HepG2 (cell line): ENCODE measurements around the gene DNAJC1. TPM values are rescaled to one million over a fixed set of nuclear protein-coding genes. Genes with fewer than 3 reads are reported as not detected.

ENCODE experiments used
- EZH2 ChIP-seq: conservative IDR thresholded peaks from 2 replicates; pipeline ENCODE4 v1.6.1; 2012; ENCODE audit warnings: mild to moderate bottlenecking, low read depth, low read length, moderate library complexity
- KDM3A ChIP-seq: IDR thresholded peaks from 2 replicates; pipeline ENCODE4 v1.6.1; 2018; ENCODE audit warnings: low read depth, missing compliant biosample characterization
- NKX3-1 ChIP-seq: sonication (generic); formaldehyde crosslinking; IDR thresholded peaks from 2 replicates; pipeline ENCODE4 v1.5.0; 2020; ENCODE audit warnings: missing genetic modification reagents
- NONO ChIP-seq, 2 experiments: fragments of 450-650 bp in 1 of 2; sonication (generic) in 1 of 2; formaldehyde crosslinking in 1 of 2; IDR thresholded peaks in 1 of 2; conservative IDR thresholded peaks in 1 of 2; 2 replicates each; pipeline versions ENCODE4 v1.6.1 to v1.8.0; 2017 to 2022; ENCODE audit warnings: mild to moderate bottlenecking in 1 of 2, missing genetic modification reagents in 1 of 2, moderate library complexity in 1 of 2
- POGZ ChIP-seq: sonication (generic); formaldehyde crosslinking; IDR thresholded peaks from 2 replicates; pipeline ENCODE4 v1.4.0; 2020; ENCODE audit warnings: mild to moderate bottlenecking, missing genetic modification reagents
- POLR2A ChIP-seq, 2 experiments: IDR thresholded peaks; 2 replicates each; pipeline ENCODE4 v1.6.1; 2011; ENCODE audit warnings: low read depth in 2 of 2, low read length in 2 of 2, mild to moderate bottlenecking in 1 of 2, moderate library complexity in 1 of 2; ENCODE audit not compliant: insufficient read depth in 1 of 2
- TEAD2 ChIP-seq: sonication (generic); formaldehyde crosslinking; IDR thresholded peaks from 2 replicates; pipeline ENCODE4 v1.9.0; 2021; ENCODE audit warnings: missing genetic modification reagents
- XRCC5 ChIP-seq: fragments of 200-400 bp; formaldehyde crosslinking; optimal IDR thresholded peaks from 2 replicates; pipeline ENCODE3; 2017; ENCODE audit warnings: mild to moderate bottlenecking, low read length
- YEATS2 ChIP-seq: sonication (generic); formaldehyde crosslinking; IDR thresholded peaks from 2 replicates; pipeline ENCODE4 v1.4.0; 2020; ENCODE audit warnings: missing genetic modification reagents, borderline replicate concordance
- ZFP36L1 ChIP-seq: sonication (generic); formaldehyde crosslinking; IDR thresholded peaks from 2 replicates; pipeline ENCODE4 v1.8.0; 2022; ENCODE audit warnings: mild to moderate bottlenecking, missing genetic modification reagents, moderate library complexity
- ZNF24 ChIP-seq: fragments of 450-650 bp; IDR thresholded peaks from 2 replicates; pipeline ENCODE4 v1.6.1; 2017; ENCODE audit warnings: antibody characterized with exemption, mild to moderate bottlenecking
- ZNF460 ChIP-seq: sonication (generic); formaldehyde crosslinking; IDR thresholded peaks from 2 replicates; pipeline ENCODE4 v1.5.1; 2020; ENCODE audit warnings: missing genetic modification reagents, mild to moderate bottlenecking, borderline replicate concordance
- ZNF512 ChIP-seq: sonication (generic); formaldehyde crosslinking; IDR thresholded peaks from 2 replicates; pipeline ENCODE4 v1.4.0; 2020; ENCODE audit warnings: mild to moderate bottlenecking, missing genetic modification reagents
- ZSCAN21 ChIP-seq: sonication (generic); formaldehyde crosslinking; IDR thresholded peaks from 2 replicates; pipeline ENCODE4 v1.8.0; 2022; ENCODE audit warnings: mild to moderate bottlenecking, missing genetic modification reagents, moderate library complexity, borderline replicate concordance
- ZSCAN31 ChIP-seq: sonication (generic); formaldehyde crosslinking; IDR thresholded peaks from 2 replicates; pipeline ENCODE4 v1.5.0; 2020; ENCODE audit warnings: low read depth, mild to moderate bottlenecking, missing genetic modification reagents
- ZSCAN9 ChIP-seq: IDR thresholded peaks from 2 replicates; pipeline ENCODE4 v1.6.1; 2016; ENCODE audit warnings: borderline replicate concordance
- polyA plus RNA-seq, 8 experiments: library from polyadenylated mRNA; depleted of rRNA in 3 of 8; stranded (reverse) in 7 of 8; unstranded in 1 of 8; fragments of >200 nt; fragmentation: Illumina TruSeq in 4 of 8; extraction: Trizol in 4 of 8; gene quantifications; 2 replicates each; pipeline versions ENCODE4 v1.2.1 to v1.2.3, GENCODE V29; 2011 to 2016; ENCODE audit warnings: low read depth in 4 of 8, missing spikeins in 1 of 8, mixed read lengths in 1 of 8; ENCODE audit not compliant: insufficient read depth in 1 of 8
- total RNA-seq, 5 experiments: library from RNA; depleted of rRNA; stranded (reverse); fragments of >200 nt; fragmentation: Illumina TruSeq; extraction: Trizol; gene quantifications; 2 replicates each; pipeline ENCODE4 v1.2.3, GENCODE V29; 2016; ENCODE audit warnings: low read depth in 1 of 5
- TF ChIP-seq, protein P1 (sequence below): sonication (generic); formaldehyde crosslinking; IDR thresholded peaks from 2 replicates; pipeline ENCODE4 v1.8.1; 2022; ENCODE audit warnings: mild to moderate bottlenecking, missing genetic modification reagents
- TF ChIP-seq, protein P2 (sequence below): sonication (generic); formaldehyde crosslinking; IDR thresholded peaks from 2 replicates; pipeline ENCODE4 v1.5.1; 2020; ENCODE audit warnings: missing genetic modification reagents, mild to moderate bottlenecking, borderline replicate concordance
- TF ChIP-seq, protein P3 (sequence below): sonication (generic); formaldehyde crosslinking; IDR thresholded peaks from 2 replicates; pipeline ENCODE4 v1.4.0; 2020; ENCODE audit warnings: missing genetic modification reagents
- TF ChIP-seq, protein P4 (sequence below): sonication (generic); formaldehyde crosslinking; IDR thresholded peaks from 2 replicates; pipeline ENCODE4 v1.4.0; 2020; ENCODE audit warnings: missing genetic modification reagents, mild to moderate bottlenecking, borderline replicate concordance

DNAJC1 gene
- total and polyA plus RNA-seq, 2 of the 13 experiments (the other 11 are each of a cell fraction or from before 2014, with no cell fraction given), result 9.9 to 16.6 TPM

- TF ChIP-seq, protein P1, sequence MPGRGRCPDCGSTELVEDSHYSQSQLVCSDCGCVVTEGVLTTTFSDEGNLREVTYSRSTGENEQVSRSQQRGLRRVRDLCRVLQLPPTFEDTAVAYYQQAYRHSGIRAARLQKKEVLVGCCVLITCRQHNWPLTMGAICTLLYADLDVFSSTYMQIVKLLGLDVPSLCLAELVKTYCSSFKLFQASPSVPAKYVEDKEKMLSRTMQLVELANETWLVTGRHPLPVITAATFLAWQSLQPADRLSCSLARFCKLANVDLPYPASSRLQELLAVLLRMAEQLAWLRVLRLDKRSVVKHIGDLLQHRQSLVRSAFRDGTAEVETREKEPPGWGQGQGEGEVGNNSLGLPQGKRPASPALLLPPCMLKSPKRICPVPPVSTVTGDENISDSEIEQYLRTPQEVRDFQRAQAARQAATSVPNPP (CRISPR knock-in tag), result peak; percentile 41; the same call in 1 of the 2 replicates
- no peak for TF ChIP-seq ZNF460 (CRISPR knock-in tag)
- no peak; the same call in 1 of the 2 replicates for TF ChIP-seq ZSCAN9
- peak; percentile 70 for TF ChIP-seq XRCC5
- TF ChIP-seq NKX3-1, result no peak
- peak; percentile 52; the same call in 1 of the 2 replicates for TF ChIP-seq POGZ
- TF ChIP-seq, protein P2, sequence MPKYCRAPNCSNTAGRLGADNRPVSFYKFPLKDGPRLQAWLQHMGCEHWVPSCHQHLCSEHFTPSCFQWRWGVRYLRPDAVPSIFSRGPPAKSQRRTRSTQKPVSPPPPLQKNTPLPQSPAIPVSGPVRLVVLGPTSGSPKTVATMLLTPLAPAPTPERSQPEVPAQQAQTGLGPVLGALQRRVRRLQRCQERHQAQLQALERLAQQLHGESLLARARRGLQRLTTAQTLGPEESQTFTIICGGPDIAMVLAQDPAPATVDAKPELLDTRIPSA, result no peak
- 0 out of 2 replicates have a peak, but pooled peaks have one; percentile 83 for TF ChIP-seq KDM3A (CRISPR knock-in tag)
- TF ChIP-seq YEATS2 (CRISPR knock-in tag), result 0 out of 2 replicates have a peak, but pooled peaks have one; percentile 73
- TF ChIP-seq NONO (IDR thresholded peaks at IDR 0.05), result no peak
- TF ChIP-seq NONO (CRISPR knock-in tag; conservative IDR thresholded peaks at IDR 0.05), result no peak; the same call in 1 of the 2 replicates
- TF ChIP-seq EZH2, result no peak
- TF ChIP-seq ZSCAN31, result no peak; the same call in 1 of the 2 replicates
- TF ChIP-seq, protein P3, sequence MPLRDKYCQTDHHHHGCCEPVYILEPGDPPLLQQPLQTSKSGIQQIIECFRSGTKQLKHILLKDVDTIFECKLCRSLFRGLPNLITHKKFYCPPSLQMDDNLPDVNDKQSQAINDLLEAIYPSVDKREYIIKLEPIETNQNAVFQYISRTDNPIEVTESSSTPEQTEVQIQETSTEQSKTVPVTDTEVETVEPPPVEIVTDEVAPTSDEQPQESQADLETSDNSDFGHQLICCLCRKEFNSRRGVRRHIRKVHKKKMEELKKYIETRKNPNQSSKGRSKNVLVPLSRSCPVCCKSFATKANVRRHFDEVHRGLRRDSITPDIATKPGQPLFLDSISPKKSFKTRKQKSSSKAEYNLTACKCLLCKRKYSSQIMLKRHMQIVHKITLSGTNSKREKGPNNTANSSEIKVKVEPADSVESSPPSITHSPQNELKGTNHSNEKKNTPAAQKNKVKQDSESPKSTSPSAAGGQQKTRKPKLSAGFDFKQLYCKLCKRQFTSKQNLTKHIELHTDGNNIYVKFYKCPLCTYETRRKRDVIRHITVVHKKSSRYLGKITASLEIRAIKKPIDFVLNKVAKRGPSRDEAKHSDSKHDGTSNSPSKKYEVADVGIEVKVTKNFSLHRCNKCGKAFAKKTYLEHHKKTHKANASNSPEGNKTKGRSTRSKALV (CRISPR knock-in tag), result no peak
- TF ChIP-seq, protein P4, sequence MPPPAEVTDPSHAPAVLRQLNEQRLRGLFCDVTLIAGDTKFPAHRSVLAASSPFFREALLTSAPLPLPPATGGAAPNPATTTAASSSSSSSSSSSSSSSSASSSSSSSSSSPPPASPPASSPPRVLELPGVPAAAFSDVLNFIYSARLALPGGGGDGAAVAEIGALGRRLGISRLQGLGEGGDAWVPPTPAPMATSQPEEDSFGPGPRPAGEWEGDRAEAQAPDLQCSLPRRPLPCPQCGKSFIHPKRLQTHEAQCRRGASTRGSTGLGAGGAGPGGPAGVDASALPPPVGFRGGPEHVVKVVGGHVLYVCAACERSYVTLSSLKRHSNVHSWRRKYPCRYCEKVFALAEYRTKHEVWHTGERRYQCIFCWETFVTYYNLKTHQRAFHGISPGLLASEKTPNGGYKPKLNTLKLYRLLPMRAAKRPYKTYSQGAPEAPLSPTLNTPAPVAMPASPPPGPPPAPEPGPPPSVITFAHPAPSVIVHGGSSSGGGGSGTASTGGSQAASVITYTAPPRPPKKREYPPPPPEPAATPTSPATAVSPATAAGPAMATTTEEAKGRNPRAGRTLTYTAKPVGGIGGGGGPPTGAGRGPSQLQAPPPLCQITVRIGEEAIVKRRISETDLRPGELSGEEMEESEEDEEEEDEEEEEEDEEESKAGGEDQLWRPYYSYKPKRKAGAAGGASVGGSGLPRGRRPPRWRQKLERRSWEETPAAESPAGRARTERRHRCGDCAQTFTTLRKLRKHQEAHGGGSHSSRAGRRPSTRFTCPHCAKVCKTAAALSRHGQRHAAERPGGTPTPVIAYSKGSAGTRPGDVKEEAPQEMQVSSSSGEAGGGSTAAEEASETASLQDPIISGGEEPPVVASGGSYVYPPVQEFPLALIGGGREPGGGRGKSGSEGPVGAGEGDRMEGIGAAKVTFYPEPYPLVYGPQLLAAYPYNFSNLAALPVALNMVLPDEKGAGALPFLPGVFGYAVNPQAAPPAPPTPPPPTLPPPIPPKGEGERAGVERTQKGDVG (CRISPR knock-in tag), result no peak
- TF ChIP-seq ZFP36L1 (CRISPR knock-in tag), result no peak
- peak; percentile 24 for TF ChIP-seq ZSCAN21
- no peak for TF ChIP-seq ZNF24
- no peak for TF ChIP-seq ZNF512 (CRISPR knock-in tag)
- no peak for TF ChIP-seq TEAD2 (CRISPR knock-in tag)
- peak; percentile 66 to 77 for TF ChIP-seq POLR2A (IDR thresholded peaks at IDR 0.05; ENCODE audit: insufficient read depth in 1 of 2, low read depth in 2 of 2, low read length in 2 of 2)
These were observed at the start of gene DNAJC1 (continued) for GRCh38 chr10:22003177-22003963.
